ENCODE results near the gene OR2M7. TPM values are rescaled to one million over a fixed set of nuclear protein-coding genes. Genes with fewer than 3 reads are reported as not detected.
"Not testable (repeated sequence)": the region's sequence is repeated elsewhere in the genome, so short reads cannot be mapped to it uniquely, and the experiment has no call there.

The OR2M7 gene
- total and polyA plus RNA-seq, 2 donors (not counting 3 experiments of a cell fraction or from before 2014, with no cell fraction given), result not detected

DNA sequence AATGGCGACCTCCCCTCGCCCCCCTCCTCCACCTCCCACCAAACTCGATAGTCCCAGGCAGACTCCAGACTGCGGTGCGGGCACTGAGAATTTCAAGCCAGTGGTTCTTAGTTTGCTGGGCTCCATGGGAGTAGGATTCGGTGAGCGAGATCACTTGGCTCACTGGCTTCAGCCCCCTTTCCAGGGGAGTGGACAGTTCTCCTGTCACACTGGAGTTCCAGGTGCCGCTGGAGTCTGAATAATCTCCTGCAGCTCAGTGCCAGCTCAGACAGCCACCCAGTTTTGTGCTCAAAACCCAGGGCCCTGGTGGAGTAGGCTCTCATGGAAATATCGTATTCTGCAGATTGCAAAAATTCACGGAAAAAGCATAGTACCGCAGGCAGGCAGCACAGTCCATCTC lies 7.6 kb downstream of the OR2M7 start:
- Histone ChIP-seq H3K27ac (ENCODE audit: insufficient read depth, low read depth, low read length) (no peak overlapping the region), H3K9me3 (replicated peaks; ENCODE audit: control insufficient read depth, insufficient read depth, low read length) (no peaks in the 10 kb centered on the region), H2AFZ (ENCODE audit: low read depth, low read length) (no peak overlapping the region), H3K9ac (replicated peaks; ENCODE audit: extremely low read depth, insufficient read depth, low read length) (no peak overlapping the region), H3K4me2 (ENCODE audit: insufficient read depth, low read length) (no peak overlapping the region), H3K4me1 (ENCODE audit: control insufficient read depth, extremely low read depth, insufficient read depth, low read length) (no peaks in the 10 kb centered on the region), H3K9me1 (replicated peaks; ENCODE audit: control insufficient read depth, extremely low read depth, insufficient read depth, low read length) (no peaks in the 10 kb centered on the region), H3K36me3 (ENCODE audit: control insufficient read depth in 2 of 2, extremely low read depth in 1 of 2, insufficient read depth in 2 of 2, low read length in 2 of 2) (no peaks in the 10 kb centered on the region), H3K79me2 (ENCODE audit: control insufficient read depth, insufficient read depth, low read length) (no peaks in the 10 kb centered on the region), H3K27me3 (ENCODE audit: control insufficient read depth in 2 of 2, insufficient read depth in 2 of 2, low read length in 2 of 2) (no peaks in the 10 kb centered on the region), H3K4me3 (replicated peaks in 1 of 3; ENCODE audit: insufficient read depth in 1 of 3, low read depth in 1 of 3, low read length in 3 of 3) (no peak overlapping the region), H4K20me1 (replicated peaks; ENCODE audit: control insufficient read depth, extremely low read depth, insufficient read depth, low read length) (no peaks in the 10 kb centered on the region)
- dilution Hi-C loops (cut with MboI; ENCODE audit: extremely low pct_ligation_motif_present, low sequenced_read_pairs), result no loop called here
- no peak for FAIRE-seq
- DNase-seq (ENCODE audit: low read depth, low spot score), result no peak
- BruUV-seq (replicated peaks), result no TSS peak
- ChIA-PET CTCF (no interaction called here), POLR2A (no interaction called here)
- intact Hi-C loops (cut with micrococcal nuclease), result no loop called here
- TF ChIP-seq POLR2A (IDR thresholded peaks at IDR 0.05; ENCODE audit: low read depth, low read length) (no peak), JUN (IDR thresholded peaks at IDR 0.05; ENCODE audit: borderline replicate concordance, insufficient read depth, insufficient read length, low read depth) (no peak), GATA2 (IDR thresholded peaks at IDR 0.05; ENCODE audit: insufficient read depth, insufficient read length, low read depth, low read length) (no peak), FOS (IDR thresholded peaks at IDR 0.05; ENCODE audit: borderline replicate concordance, insufficient read depth, low read length) (no peak), POLR2AphosphoS5 (IDR thresholded peaks at IDR 0.05; ENCODE audit: insufficient read depth, low read depth, low read length) (no peak), MYC (IDR thresholded peaks at IDR 0.05; ENCODE audit: low read depth, low read length) (no peak), EZH2 (IDR thresholded peaks at IDR 0.05; ENCODE audit: borderline replicate concordance, low read depth, low read length, severe bottlenecking) (no peak)
- TF ChIP-seq, protein P1, sequence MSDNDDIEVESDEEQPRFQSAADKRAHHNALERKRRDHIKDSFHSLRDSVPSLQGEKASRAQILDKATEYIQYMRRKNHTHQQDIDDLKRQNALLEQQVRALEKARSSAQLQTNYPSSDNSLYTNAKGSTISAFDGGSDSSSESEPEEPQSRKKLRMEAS (IDR thresholded peaks at IDR 0.05; ENCODE audit: insufficient read depth, insufficient read length), result no peak
- TF ChIP-seq, protein P2, sequence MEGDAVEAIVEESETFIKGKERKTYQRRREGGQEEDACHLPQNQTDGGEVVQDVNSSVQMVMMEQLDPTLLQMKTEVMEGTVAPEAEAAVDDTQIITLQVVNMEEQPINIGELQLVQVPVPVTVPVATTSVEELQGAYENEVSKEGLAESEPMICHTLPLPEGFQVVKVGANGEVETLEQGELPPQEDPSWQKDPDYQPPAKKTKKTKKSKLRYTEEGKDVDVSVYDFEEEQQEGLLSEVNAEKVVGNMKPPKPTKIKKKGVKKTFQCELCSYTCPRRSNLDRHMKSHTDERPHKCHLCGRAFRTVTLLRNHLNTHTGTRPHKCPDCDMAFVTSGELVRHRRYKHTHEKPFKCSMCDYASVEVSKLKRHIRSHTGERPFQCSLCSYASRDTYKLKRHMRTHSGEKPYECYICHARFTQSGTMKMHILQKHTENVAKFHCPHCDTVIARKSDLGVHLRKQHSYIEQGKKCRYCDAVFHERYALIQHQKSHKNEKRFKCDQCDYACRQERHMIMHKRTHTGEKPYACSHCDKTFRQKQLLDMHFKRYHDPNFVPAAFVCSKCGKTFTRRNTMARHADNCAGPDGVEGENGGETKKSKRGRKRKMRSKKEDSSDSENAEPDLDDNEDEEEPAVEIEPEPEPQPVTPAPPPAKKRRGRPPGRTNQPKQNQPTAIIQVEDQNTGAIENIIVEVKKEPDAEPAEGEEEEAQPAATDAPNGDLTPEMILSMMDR (IDR thresholded peaks at IDR 0.05; ENCODE audit: extremely low read depth in 1 of 2, insufficient read depth in 1 of 2, low read depth in 1 of 2, low read length in 2 of 2), result no peak

DNA sequence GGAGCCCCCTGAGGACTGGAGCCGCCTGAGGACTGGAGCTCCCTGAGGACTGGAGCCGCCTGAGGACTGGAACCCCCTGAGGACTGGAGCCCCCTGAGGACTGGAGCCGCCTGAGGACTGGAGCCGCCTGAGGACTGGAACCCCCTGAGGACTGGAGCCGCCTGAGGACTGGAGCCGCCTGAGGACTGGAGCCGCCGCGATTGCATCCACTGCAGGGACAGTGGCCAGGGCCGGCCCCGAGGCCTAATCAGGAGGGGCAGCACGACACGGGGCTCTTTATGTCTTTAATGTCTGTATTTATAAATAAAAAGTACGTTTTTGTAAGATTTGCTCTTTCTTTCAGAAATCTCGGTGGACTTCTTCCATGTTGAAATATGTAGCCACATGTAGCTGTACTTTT lies 17.6 kb downstream of the OR2M7 start:
- H2AFZ ChIP-seq (ENCODE audit: low read depth, low read length); DNase-seq (ENCODE audit: low read depth, low spot score); H3K9me3 ChIP-seq (replicated peaks; ENCODE audit: control insufficient read depth, insufficient read depth, low read length); FAIRE-seq; H3K4me1 ChIP-seq (ENCODE audit: control insufficient read depth, extremely low read depth, insufficient read depth, low read length); H3K4me2 ChIP-seq (ENCODE audit: insufficient read depth, low read length); H3K9me1 ChIP-seq (replicated peaks; ENCODE audit: control insufficient read depth, extremely low read depth, insufficient read depth, low read length); H4K20me1 ChIP-seq (replicated peaks; ENCODE audit: control insufficient read depth, extremely low read depth, insufficient read depth, low read length); dilution Hi-C loops (cut with MboI; ENCODE audit: extremely low pct_ligation_motif_present, low sequenced_read_pairs); H3K9ac ChIP-seq (replicated peaks; ENCODE audit: extremely low read depth, insufficient read depth, low read length); H3K27ac ChIP-seq (ENCODE audit: insufficient read depth, low read depth, low read length); CTCF ChIA-PET; H3K79me2 ChIP-seq (ENCODE audit: control insufficient read depth, insufficient read depth, low read length); intact Hi-C loops (cut with micrococcal nuclease); POLR2A ChIA-PET; BruUV-seq (replicated peaks); H3K27me3 ChIP-seq (ENCODE audit: control insufficient read depth in 2 of 2, insufficient read depth in 2 of 2, low read length in 2 of 2); H3K4me3 ChIP-seq (replicated peaks in 1 of 3; ENCODE audit: insufficient read depth in 1 of 3, low read depth in 1 of 3, low read length in 3 of 3); H3K36me3 ChIP-seq (ENCODE audit: control insufficient read depth in 2 of 2, extremely low read depth in 1 of 2, insufficient read depth in 2 of 2, low read length in 2 of 2): not testable (repeated sequence)

Data from endothelial cell of umbilical vein (primary cell).